ENCODE results near the gene BID. TPM values are rescaled to one million over a fixed set of nuclear protein-coding genes. Genes with fewer than 3 reads are reported as not detected.

The BID gene
- total RNA-seq, 1 experiment from 2014 or later, result 32.5 TPM

DNA sequence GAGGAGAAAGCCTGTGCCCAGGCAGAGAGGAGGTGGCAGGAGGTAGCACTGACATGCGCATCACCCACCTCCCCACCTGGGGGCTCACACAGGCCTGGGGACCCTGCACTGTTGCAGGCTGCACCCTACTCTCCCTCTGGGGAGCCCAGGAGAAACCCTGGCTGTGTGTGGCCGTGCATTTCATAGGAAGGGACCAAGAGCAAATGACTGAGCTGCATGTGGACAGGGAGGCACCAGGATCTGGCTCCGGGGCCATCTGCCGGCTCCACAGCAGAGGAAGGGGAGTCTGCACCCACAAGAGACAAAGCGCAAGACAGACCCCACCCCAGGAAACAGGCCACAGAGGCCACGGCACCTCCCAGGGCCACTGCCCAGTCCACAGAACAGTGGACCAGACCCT is 22.7 kb downstream of the BID start:
- POLR2A ChIA-PET, result no interaction called here
- DNase-seq (ENCODE audit: low spot score), result no peak
- Mint-ChIP-seq H3K27ac (no peak overlapping the region), H3K4me3 (no peak overlapping the region), H3K36me3 (no peaks in the 10 kb centered on the region), H3K4me1 (no peaks in the 10 kb centered on the region), H3K9me3 (no peaks in the 10 kb centered on the region), H3K27me3 (ENCODE audit: low read depth) (no peaks in the 10 kb centered on the region)
- CTCF ChIA-PET, result interaction anchor here (0.7 to 3.5 kb wide), 8 partner anchors 8 to 325 kb away, joined by 3 to 21 read pairs (median 8); partner anchors contain the start of genes BID and PEX26
- no peak for ATAC-seq
- TF ChIP-seq ZNF317 (CRISPR knock-in tag; IDR thresholded peaks at IDR 0.05; ENCODE audit: borderline replicate concordance, low read depth) (no peak), TCF7 (CRISPR knock-in tag; IDR thresholded peaks at IDR 0.05; ENCODE audit: low read depth) (no peak), MYBL2 (CRISPR knock-in tag; IDR thresholded peaks at IDR 0.05) (no peak), NR1H2 (CRISPR knock-in tag; IDR thresholded peaks at IDR 0.05) (no peak), IRF2 (CRISPR knock-in tag; IDR thresholded peaks at IDR 0.05; ENCODE audit: borderline replicate concordance, low read depth) (no peak), CTCF (IDR thresholded peaks at IDR 0.05) (no peak), MAX (CRISPR knock-in tag; IDR thresholded peaks at IDR 0.05) (no peak), ARID4B (CRISPR knock-in tag; IDR thresholded peaks at IDR 0.05; ENCODE audit: borderline replicate concordance) (no peak), KAT7 (CRISPR knock-in tag; IDR thresholded peaks at IDR 0.05; ENCODE audit: borderline replicate concordance) (no peak), FOXK1 (CRISPR knock-in tag; IDR thresholded peaks at IDR 0.05) (no peak), ZNF416 (CRISPR knock-in tag; IDR thresholded peaks at IDR 0.05) (no peak), CREM (CRISPR knock-in tag; IDR thresholded peaks at IDR 0.05) (no peak), CDX4 (CRISPR knock-in tag; IDR thresholded peaks at IDR 0.05; ENCODE audit: borderline replicate concordance) (no peak), ZNF121 (CRISPR knock-in tag; IDR thresholded peaks at IDR 0.05) (no peak), USF2 (CRISPR knock-in tag; IDR thresholded peaks at IDR 0.05) (no peak), FOXJ3 (CRISPR knock-in tag; IDR thresholded peaks at IDR 0.05; ENCODE audit: borderline replicate concordance) (no peak), RORB (CRISPR knock-in tag; IDR thresholded peaks at IDR 0.05) (no peak)
- TF ChIP-seq, protein P1, sequence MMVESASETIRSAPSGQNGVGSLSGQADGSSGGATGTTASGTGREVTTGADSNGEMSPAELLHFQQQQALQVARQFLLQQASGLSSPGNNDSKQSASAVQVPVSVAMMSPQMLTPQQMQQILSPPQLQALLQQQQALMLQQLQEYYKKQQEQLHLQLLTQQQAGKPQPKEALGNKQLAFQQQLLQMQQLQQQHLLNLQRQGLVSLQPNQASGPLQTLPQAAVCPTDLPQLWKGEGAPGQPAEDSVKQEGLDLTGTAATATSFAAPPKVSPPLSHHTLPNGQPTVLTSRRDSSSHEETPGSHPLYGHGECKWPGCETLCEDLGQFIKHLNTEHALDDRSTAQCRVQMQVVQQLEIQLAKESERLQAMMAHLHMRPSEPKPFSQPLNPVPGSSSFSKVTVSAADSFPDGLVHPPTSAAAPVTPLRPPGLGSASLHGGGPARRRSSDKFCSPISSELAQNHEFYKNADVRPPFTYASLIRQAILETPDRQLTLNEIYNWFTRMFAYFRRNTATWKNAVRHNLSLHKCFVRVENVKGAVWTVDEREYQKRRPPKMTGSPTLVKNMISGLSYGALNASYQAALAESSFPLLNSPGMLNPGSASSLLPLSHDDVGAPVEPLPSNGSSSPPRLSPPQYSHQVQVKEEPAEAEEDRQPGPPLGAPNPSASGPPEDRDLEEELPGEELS (CRISPR knock-in tag; IDR thresholded peaks at IDR 0.05), result no peak

Data from WTC11 (cell line).